ENCODE data around the gene CLPSL2. TPM values are rescaled to one million over a fixed set of nuclear protein-coding genes. Genes with fewer than 3 reads are reported as not detected.

Gene CLPSL2
- total RNA-seq, 1 donor from 2014 or later: not detected

DNA sequence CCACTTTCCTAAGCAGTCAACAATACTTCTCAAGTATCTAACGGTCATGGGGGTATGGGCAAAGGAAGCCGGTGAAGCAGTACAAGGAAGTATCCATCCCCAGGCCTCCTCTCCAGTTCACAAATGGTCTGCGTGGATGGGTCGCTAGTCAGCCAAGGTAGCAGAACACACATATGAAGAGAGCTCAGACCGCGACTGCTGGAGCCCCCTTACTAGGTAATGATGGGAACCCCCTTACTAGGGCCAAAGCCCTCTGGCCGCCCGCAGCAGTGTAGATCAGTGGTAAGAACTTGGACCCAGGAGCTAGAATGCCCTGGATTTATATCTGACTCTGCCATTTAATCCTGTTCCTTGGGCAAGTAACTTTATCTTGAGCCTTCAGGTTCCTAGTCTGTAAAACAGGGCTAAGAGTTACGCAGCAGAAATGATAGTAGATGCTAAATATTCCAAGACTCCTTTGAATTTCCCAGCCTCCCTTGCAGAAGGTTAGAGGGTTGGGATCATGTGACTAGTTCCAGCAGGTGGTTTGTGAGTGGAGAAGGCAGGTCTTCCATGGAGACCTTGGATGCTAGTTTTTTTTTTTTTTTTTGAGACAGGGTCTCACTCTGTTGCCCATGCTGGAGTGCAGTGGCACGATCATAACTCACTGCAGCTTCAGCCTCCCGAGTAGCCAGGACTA lies 2.1 kb upstream of the CLPSL2 start:
- Mint-ChIP-seq H3K27me3 (ENCODE audit: unreplicated experiment) (peaks cover 10% of the 10 kb centered on the region), H3K4me3 (ENCODE audit: unreplicated experiment) (no peak overlapping the region), H3K27ac (ENCODE audit: unreplicated experiment) (no peak overlapping the region), H3K4me1 (ENCODE audit: low read depth, unreplicated experiment) (no peaks in the 10 kb centered on the region), H3K9me3 (ENCODE audit: unreplicated experiment) (no peaks in the 10 kb centered on the region), H3K36me3 (ENCODE audit: unreplicated experiment) (no peaks in the 10 kb centered on the region)
- no peak for DNase-seq
- TF ChIP-seq, protein P1, sequence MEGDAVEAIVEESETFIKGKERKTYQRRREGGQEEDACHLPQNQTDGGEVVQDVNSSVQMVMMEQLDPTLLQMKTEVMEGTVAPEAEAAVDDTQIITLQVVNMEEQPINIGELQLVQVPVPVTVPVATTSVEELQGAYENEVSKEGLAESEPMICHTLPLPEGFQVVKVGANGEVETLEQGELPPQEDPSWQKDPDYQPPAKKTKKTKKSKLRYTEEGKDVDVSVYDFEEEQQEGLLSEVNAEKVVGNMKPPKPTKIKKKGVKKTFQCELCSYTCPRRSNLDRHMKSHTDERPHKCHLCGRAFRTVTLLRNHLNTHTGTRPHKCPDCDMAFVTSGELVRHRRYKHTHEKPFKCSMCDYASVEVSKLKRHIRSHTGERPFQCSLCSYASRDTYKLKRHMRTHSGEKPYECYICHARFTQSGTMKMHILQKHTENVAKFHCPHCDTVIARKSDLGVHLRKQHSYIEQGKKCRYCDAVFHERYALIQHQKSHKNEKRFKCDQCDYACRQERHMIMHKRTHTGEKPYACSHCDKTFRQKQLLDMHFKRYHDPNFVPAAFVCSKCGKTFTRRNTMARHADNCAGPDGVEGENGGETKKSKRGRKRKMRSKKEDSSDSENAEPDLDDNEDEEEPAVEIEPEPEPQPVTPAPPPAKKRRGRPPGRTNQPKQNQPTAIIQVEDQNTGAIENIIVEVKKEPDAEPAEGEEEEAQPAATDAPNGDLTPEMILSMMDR (IDR thresholded peaks at IDR 0.05; ENCODE audit: partially characterized antibody, unreplicated experiment): no peak

DNA sequence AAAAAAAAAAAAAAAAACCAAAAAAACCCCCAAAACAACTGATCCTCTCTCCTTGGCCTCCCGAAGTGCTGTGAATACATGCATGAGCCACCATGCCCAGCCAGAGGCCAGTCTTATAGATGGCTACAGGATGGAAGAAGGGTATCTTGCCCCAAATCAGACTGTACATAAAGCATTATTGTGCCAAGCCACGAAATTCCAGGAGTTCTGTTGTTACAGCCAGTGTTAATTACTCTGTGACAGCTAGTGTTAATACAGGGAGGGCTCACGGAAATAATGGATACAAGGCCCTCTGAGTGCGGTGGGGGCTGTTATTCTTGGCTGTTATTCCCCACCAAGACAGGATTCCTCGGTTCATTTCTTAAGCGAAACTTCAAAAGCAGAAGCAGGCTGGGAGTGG lies 1.4 kb upstream of the CLPSL2 start:
- Mint-ChIP-seq H3K4me3 (ENCODE audit: unreplicated experiment) (no peak overlapping the region), H3K27me3 (ENCODE audit: unreplicated experiment) (peaks cover 10% of the 10 kb centered on the region), H3K36me3 (ENCODE audit: unreplicated experiment) (no peaks in the 10 kb centered on the region), H3K4me1 (ENCODE audit: low read depth, unreplicated experiment) (no peaks in the 10 kb centered on the region), H3K27ac (ENCODE audit: unreplicated experiment) (no peak overlapping the region), H3K9me3 (ENCODE audit: unreplicated experiment) (no peaks in the 10 kb centered on the region)
- no peak for DNase-seq
- TF ChIP-seq, protein P1 (IDR thresholded peaks at IDR 0.05; ENCODE audit: partially characterized antibody, unreplicated experiment): no peak

DNA sequence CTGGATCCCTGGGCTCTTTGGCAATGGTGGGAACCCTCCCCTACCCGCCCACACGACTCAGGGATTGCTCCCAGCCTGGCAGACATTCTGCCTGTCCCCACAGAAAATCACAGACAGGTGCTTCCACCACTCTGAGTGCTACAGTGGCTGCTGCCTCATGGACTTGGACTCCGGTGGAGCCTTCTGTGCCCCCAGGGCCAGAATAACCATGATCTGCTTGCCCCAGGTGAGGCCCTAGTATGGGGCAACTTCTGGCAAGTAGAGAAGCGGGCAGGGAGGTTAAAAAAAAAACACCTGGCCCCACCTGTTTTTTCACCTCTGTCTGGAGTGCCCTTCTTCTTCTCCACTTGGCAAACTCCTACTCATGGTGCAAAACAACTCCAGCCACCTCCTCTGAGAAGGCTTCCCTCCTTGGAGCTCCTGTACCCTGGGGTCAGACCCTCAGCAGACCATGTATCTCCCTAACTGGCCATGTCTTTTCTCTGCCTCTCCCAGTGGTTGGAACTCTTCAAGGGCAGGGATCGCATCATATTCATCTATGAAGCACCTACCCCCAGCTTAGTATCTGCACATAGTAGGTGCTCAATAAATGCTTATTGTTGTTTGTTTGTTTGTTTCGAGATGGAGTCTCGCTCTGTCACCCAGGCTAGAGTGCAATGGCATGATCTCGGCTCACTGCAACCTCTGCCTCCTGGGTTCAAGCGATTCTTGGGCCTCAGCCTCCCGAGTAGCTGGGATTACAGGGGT lies 1.1 kb downstream of the CLPSL2 start:
- Mint-ChIP-seq H3K27ac (ENCODE audit: unreplicated experiment) (no peak overlapping the region), H3K4me1 (ENCODE audit: low read depth, unreplicated experiment) (no peaks in the 10 kb centered on the region), H3K36me3 (ENCODE audit: unreplicated experiment) (no peaks in the 10 kb centered on the region), H3K9me3 (ENCODE audit: unreplicated experiment) (no peaks in the 10 kb centered on the region), H3K4me3 (ENCODE audit: unreplicated experiment) (peak overlapping the region; percentile 61), H3K27me3 (ENCODE audit: unreplicated experiment) (peaks cover 10% of the 10 kb centered on the region)
- no peak for DNase-seq
- TF ChIP-seq, protein P1 (IDR thresholded peaks at IDR 0.05; ENCODE audit: partially characterized antibody, unreplicated experiment): no peak

DNA sequence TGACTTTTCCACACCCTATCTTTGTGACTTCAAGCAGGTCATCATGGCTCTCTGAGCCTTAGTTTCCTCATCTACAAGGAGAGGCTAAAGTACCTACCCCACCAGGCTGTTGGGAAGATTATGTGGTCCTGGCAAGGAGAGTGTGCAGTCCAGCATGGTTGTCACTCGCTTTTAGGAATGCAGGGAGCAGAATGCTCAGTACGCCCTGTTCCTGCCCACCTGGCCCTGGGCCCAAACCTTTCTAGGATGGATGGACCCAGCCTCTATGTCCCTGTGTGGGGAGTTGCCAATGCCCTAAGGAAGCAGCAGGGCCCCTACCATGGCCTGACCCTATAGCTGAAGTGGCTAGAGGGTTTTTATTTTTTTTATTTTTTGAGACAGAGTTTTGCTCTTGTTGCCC lies 2.0 kb downstream of the CLPSL2 start:
- no peaks in the 10 kb centered on the region for H3K4me1 Mint-ChIP-seq (ENCODE audit: low read depth, unreplicated experiment)
- DNase-seq: no peak
- H3K36me3 Mint-ChIP-seq (ENCODE audit: unreplicated experiment): no peaks in the 10 kb centered on the region
- no peaks in the 10 kb centered on the region for H3K9me3 Mint-ChIP-seq (ENCODE audit: unreplicated experiment)
- no peak overlapping the region for H3K4me3 Mint-ChIP-seq (ENCODE audit: unreplicated experiment)
- H3K27ac Mint-ChIP-seq (ENCODE audit: unreplicated experiment): no peak overlapping the region
- peaks cover 10% of the 10 kb centered on the region for H3K27me3 Mint-ChIP-seq (ENCODE audit: unreplicated experiment)
- TF ChIP-seq, protein P1 (IDR thresholded peaks at IDR 0.05; ENCODE audit: partially characterized antibody, unreplicated experiment): no peak

DNA sequence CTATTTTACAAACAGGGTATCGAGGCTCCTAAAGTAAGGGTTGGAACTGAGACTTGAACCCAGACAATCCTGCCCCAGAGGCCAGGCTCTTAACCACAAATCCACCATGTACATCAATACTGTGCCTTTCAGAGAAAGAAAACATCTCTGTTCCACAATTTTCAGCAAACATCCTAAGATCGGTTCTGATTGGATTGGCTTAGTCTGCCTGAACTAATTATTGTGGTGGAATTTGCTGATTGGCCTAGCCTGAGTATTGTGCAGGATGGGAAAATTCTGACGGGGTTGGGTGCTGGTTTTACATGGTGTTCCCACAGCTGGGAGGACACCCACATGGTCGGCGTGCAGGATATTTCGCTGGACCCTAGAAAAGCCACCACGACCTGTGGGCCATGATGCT lies 4.3 kb downstream of the CLPSL2 start, which contains the start of gene CLPSL1:
Gene CLPSL1 (plus strand): TSS at position 301 of the 400 bp plus-strand sequence. CDS start 92 bp downstream, at position 393.
- Mint-ChIP-seq H3K27ac (ENCODE audit: unreplicated experiment) (no peak within 1 kb of the TSS), H3K27me3 (ENCODE audit: unreplicated experiment) (peaks cover 12% of the 10 kb centered on the region)

More for the DNA sequence above, 4.3 kb downstream of the CLPSL2 start, which contains the start of gene CLPSL1:
- Mint-ChIP-seq H3K9me3 (ENCODE audit: unreplicated experiment) (no peaks in the 10 kb centered on the region), H3K36me3 (ENCODE audit: unreplicated experiment) (no peaks in the 10 kb centered on the region), H3K4me1 (ENCODE audit: low read depth, unreplicated experiment) (no peaks in the 10 kb centered on the region), H3K4me3 (ENCODE audit: unreplicated experiment) (no peak within 1 kb of the TSS)
- TF ChIP-seq, protein P1 (IDR thresholded peaks at IDR 0.05; ENCODE audit: partially characterized antibody, unreplicated experiment): no peak
- no peak for DNase-seq

Measured in glutamatergic neuron (in vitro differentiated cells).